Measurements from ENCODE around the gene ACBD5.
A peak's percentile ranks its signal among the peaks of the same experiment; 100 is the strongest.

- peak; percentile 69 to 96 (median 82) for TF ChIP-seq CTCF (IDR thresholded peaks at IDR 0.05)
- peak in 1 of 2 donors; percentile 36 for TF ChIP-seq POLR2A (IDR thresholded peaks at IDR 0.05)
These were observed 11.8 kb upstream of the ACBD5 start for GRCh38 chr10:27252267-27253000.

Data from heart left ventricle (tissue), 13 donors.